ENCODE data around the gene HK3.

The HK3 gene

GRCh38 chr5:176899296-176899891 is at the start of gene HK3:
TSS of gene HK3 (minus strand) at chr5:176899346. CDS start at chr5:176896159, 3,187 bp downstream.
- peak; percentile 74 for DNase-seq

GRCh38 chr5:176948458-176948857 is 49.3 kb upstream of the HK3 start:
- no peak for DNase-seq

GRCh38 chr5:176947847-176948246 is 48.7 kb upstream of the HK3 start:
- DNase-seq, result no peak

GRCh38 chr5:176944268-176944667 is 45.1 kb upstream of the HK3 start:
- DNase-seq, result no peak

GRCh38 chr5:176943816-176944215 is 44.7 kb upstream of the HK3 start:
- no peak for DNase-seq

- DNase-seq, result no peak
Observed at GRCh38 chr5:176941951-176942350, 42.8 kb upstream of the HK3 start.

GRCh38 chr5:176938472-176938871 is 39.3 kb upstream of the HK3 start:
- DNase-seq, result no peak

- DNase-seq, result no peak
Observed at GRCh38 chr5:176935017-176935416, 35.9 kb upstream of the HK3 start.

GRCh38 chr5:176934309-176934930 is 35.3 kb upstream of the HK3 start:
- DNase-seq, result no peak

GRCh38 chr5:176929654-176930053 is 30.5 kb upstream of the HK3 start:
- DNase-seq, result no peak

GRCh38 chr5:176927562-176927961 is 28.4 kb upstream of the HK3 start:
- DNase-seq, result no peak

- no peak for DNase-seq
Observed at GRCh38 chr5:176922817-176923216, 23.7 kb upstream of the HK3 start.

GRCh38 chr5:176921714-176922113 is 22.6 kb upstream of the HK3 start:
- no peak for DNase-seq

- DNase-seq, result no peak
Observed at GRCh38 chr5:176918613-176919012, 19.5 kb upstream of the HK3 start.

GRCh38 chr5:176916337-176916736 is 17.2 kb upstream of the HK3 start:
- no peak for DNase-seq

- DNase-seq, result no peak
Observed at GRCh38 chr5:176915906-176916305, 16.8 kb upstream of the HK3 start.

- DNase-seq, result no peak
Observed at GRCh38 chr5:176912115-176912514, 13.0 kb upstream of the HK3 start.

- DNase-seq, result peak; percentile 60
Observed at GRCh38 chr5:176908675-176909368, 9.7 kb upstream of the HK3 start.

- no peak for DNase-seq
Observed at GRCh38 chr5:176906796-176907195, 7.7 kb upstream of the HK3 start.

GRCh38 chr5:176906126-176906525 is 7.0 kb upstream of the HK3 start:
- no peak for DNase-seq

- no peak for DNase-seq
Observed at GRCh38 chr5:176904276-176904675, 5.1 kb upstream of the HK3 start.

- peak; percentile 78 for DNase-seq
Observed at GRCh38 chr5:176902911-176903664, 3.9 kb upstream of the HK3 start.

- DNase-seq, result no peak
Observed at GRCh38 chr5:176902102-176902814, 3.1 kb upstream of the HK3 start.
